Loucy (cell line): ENCODE data around the gene SAMD4A.

Experiments used
- CTCF ChIP-seq: fragments of 200-600 bp; sonication (generic); conservative IDR thresholded peaks from 2 replicates; pipeline ENCODE4 v1.5.1; 2014; ENCODE audit warnings: mild to moderate bottlenecking, antibody characterized with exemption, low read length
- EZH2phosphoT487 ChIP-seq: fragments of 200-600 bp; IDR thresholded peaks from 2 replicates; pipeline ENCODE4 v1.6.1; 2018; ENCODE audit warnings: antibody characterized with exemption, mild to moderate bottlenecking, moderate library complexity, borderline replicate concordance

DNA sequence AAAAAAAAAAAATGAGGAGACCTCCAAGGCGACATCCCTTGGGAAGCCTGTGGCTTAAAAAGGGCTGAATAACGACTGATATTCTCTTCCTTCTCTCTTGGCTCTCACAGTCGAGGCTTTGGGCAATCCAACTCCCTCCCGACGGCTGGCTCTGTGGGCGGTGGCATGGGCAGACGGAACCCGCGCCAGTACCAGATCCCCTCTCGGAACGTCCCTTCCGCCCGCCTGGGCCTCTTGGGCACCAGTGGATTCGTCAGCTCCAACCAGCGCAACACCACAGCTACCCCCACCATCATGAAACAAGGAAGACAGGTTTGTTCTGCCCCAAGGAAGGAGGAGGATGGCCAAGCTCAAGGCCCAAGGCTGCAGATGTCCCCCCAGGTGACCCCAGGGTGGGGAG is 207.9 kb downstream of the SAMD4A start:
- TF ChIP-seq CTCF (no peak), EZH2phosphoT487 (no peak)
